ENCODE data around the gene GBE1.

The GBE1 gene

GRCh38 chr3:81462921-81463320 lies 298.5 kb downstream of the GBE1 start:
- DNase-seq, result no peak

DNA sequence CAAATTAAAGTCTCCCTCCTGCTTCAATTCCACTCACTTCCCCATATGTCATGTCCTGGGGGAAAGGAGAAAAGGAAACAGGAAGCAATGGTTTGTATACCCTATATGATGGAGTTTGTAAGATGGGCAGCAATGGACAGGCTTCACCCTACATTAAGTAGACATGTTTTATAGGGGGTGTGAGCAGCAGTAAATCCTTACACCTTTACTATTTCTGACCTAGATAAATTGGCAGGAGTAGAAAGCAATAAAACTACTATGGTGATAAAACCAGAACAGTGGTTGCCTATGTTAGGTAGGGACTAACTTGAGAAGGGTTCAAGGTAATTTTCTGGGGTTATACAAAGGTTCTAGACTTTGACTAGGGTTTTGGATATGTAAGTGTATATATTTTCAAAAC lies 301.7 kb downstream of the GBE1 start:
- DNase-seq, result no peak

DNA sequence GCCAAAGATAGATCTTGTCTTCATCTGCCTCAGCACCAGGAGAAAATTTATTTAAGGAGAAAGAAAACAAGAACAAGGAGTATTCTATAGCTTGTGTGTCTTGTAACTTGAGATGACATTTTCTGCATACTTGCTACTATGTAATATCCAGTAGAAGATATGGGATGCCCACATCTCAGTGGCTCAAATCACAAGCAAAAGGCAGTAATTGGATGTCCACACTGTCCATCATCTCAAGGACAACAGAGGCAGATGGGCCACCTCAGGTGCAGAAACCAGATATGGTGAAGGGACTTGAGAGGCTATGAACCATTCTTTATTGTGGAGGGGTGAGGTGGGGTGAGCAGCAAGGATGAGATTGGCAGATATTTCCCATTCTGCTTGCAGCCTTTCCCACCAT lies 309.0 kb downstream of the GBE1 start:
- no peak for DNase-seq

GRCh38 chr3:81451611-81452010 lies 309.8 kb downstream of the GBE1 start:
- no peak for DNase-seq

DNA sequence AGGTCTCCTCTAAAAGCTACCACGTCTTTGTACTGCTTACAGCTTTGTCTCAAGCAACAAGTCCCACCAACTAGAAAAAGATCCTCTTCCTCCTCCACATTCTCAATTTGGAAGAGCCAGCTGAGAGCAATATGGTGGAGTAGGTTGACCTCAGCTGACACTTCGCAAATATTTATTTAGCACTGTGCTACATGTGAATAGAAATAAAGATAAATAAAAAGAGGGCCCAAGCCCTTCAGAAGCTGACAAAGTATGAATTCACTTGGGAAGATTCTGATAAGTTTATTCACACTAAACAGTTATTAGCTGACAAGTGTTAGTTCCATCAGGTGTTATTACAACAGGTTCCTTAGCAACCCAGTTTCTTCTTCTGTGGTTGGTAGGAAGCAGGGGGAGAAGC lies 310.3 kb downstream of the GBE1 start:
- no peak for DNase-seq

- no peak for DNase-seq
These were observed 314.6 kb downstream of the GBE1 start for GRCh38 chr3:81446806-81447205.

- no peak for DNase-seq
These were observed 315.7 kb downstream of the GBE1 start for GRCh38 chr3:81445712-81446111.

DNA sequence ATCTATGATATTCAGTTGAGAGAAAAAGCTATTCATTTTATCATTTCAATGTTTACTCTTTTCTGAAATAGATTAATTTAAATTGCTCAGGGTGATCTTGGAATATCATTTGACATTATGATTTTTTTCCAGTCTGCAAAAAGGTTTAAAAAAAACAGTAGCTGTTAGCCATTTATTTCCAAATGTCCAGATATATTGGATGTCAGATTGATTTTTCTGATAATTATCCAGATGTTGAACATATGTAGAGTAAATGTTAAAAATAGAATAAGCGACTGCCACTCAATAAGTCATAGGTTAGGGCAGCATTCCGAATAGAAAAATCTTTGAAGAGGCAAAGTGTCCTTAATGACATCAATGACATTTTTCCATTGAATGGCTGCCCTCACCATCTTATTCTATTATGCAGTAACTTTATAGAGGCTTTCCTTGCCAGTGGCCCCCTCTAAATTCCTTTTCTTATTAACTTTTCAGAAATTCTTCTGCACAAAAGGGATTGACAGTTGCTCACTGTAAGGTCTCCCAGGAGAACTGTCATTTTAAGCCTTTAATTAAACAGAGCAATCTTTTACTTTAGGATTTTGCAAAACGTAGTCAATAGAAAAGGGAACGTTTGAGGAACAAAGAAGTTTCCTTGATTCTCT lies 316.5 kb downstream of the GBE1 start:
- DNase-seq, result no peak

DNA sequence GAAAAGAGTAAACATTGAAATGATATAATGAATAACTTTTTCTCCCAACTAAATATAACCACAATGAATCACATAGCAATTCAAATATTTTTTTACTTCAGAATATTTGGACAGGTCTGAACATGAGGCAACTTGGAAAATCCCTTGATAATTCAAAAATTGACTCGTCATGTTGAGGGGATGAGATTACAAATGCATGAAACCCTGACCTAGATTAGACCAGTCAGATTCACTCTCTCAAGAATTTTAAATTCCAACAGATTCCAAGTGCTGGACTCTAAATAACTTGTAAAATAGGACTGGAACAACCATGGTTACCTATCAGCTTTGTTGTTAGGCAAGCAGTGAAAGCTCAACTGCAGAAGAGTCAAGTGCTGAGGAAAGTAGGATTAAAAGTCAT lies 317.5 kb downstream of the GBE1 start:
- DNase-seq, result no peak

- no peak for DNase-seq
These were observed 318.0 kb downstream of the GBE1 start for GRCh38 chr3:81443457-81443782.

- no peak for DNase-seq
These were observed 318.5 kb downstream of the GBE1 start for GRCh38 chr3:81442758-81443456.

- no peak for DNase-seq
These were observed 320.8 kb downstream of the GBE1 start for GRCh38 chr3:81440661-81441060.
